Astrocyte (in vitro differentiated cells and primary cell): ENCODE measurements around the gene MAP3K3.

Source experiments
- CTCF ChIP-seq: IDR thresholded peaks from 2 replicates; pipeline ENCODE4 v1.5.1; 2011; ENCODE audit warnings: low read depth, mild to moderate bottlenecking, inconsistent platforms, low read length, moderate library complexity; ENCODE audit not compliant: insufficient read depth
- EZH2 ChIP-seq: IDR thresholded peaks from 2 replicates; pipeline ENCODE4 v1.6.1; 2012; ENCODE audit warnings: mild to moderate bottlenecking, low read length, inconsistent platforms; ENCODE audit not compliant: insufficient read depth

DNA sequence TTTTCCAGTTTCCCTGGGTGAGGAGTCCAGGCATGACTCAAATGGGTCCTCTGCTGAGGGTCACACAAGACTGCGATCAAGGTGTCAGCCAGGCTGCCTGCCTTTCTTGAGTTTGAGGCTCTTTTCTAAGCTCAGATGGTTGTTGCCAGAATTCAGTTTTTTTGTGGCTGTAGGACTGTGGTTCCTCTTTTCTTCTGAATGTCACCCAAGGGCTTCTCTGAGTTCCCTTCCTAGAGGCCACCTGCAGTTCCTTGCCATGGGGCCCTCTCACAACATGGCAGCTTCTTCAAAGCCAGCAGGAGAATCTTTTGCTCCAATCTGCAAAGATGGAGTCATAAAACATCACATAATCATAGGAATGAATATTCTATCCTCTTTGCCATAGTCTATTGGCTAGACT lies 60.2 kb downstream of the MAP3K3 start:
- TF ChIP-seq CTCF (no peak), EZH2 (no peak)
